HEK293 (cell line): Measurements from ENCODE around the gene RPP30.

Experiments used
- CTCF ChIA-PET: fragments of 350-600 bp; formaldehyde crosslinking; extraction: SDS; loops from one replicate; lab custom pipeline; 2021; ENCODE audit warnings: antibody characterized with exemption; lab: Yijun Ruan, JAX
- POLR2A ChIA-PET: fragments of 300-600 bp; formaldehyde crosslinking; extraction: SDS; loops from one replicate; lab custom pipeline; 2020; ENCODE audit warnings: antibody characterized with exemption, inconsistent platforms; lab: Yijun Ruan, JAX
- H3K27ac ChIP-seq: fragments of 200-500 bp; sonication (Bioruptor generic); 2 replicates; pipeline ENCODE4 v1.5.1; 2014; ENCODE audit warnings: low read depth, low read length, control low read depth, inconsistent platforms; ENCODE audit errors: extremely low read depth
- H3K36me3 ChIP-seq, 2 experiments: fragments of 200-500 bp in 1 of 2; sonication (Bioruptor generic) in 1 of 2; 1 replicate in 1 of 2; 2 replicates in 1 of 2; pipeline ENCODE4 v1.5.1; 2014 to 2017; ENCODE audit warnings: inconsistent platforms in 2 of 2, low read length in 2 of 2; ENCODE audit not compliant: control insufficient read depth in 2 of 2, insufficient read depth in 1 of 2
- H3K4me1 ChIP-seq: fragments of 200-500 bp; sonication (Bioruptor generic); 2 replicates; pipeline ENCODE4 v1.5.1; 2014; ENCODE audit warnings: mild to moderate bottlenecking, low read length, inconsistent platforms; ENCODE audit not compliant: control insufficient read depth, insufficient read depth
- H3K4me3 ChIP-seq: 2 replicates; pipeline ENCODE4 v1.5.1; 2011; ENCODE audit warnings: low read depth, mild to moderate bottlenecking, control low read depth, low read length, moderate library complexity
- H3K9me3 ChIP-seq: fragments of 200-500 bp; sonication (Bioruptor generic); 2 replicates; pipeline ENCODE4 v1.5.1; 2014; ENCODE audit warnings: low read depth, low read length, inconsistent platforms; ENCODE audit not compliant: control insufficient read depth, insufficient read depth
- FEZF1 ChIP-seq: fragments of 450-650 bp; formaldehyde crosslinking; IDR thresholded peaks from 2 replicates; pipeline ENCODE4 v1.5.1; 2016; ENCODE audit warnings: missing biosample characterization, missing genetic modification characterization
- GLI4 ChIP-seq: fragments of 450-650 bp; formaldehyde crosslinking; IDR thresholded peaks from 2 replicates; pipeline ENCODE4 v1.5.1; 2016; ENCODE audit warnings: missing biosample characterization, missing genetic modification characterization
- GLIS2 ChIP-seq: fragments of 450-650 bp; formaldehyde crosslinking; IDR thresholded peaks from 2 replicates; pipeline ENCODE4 v1.5.1; 2016; ENCODE audit warnings: missing biosample characterization, missing genetic modification characterization
- MEIS1 ChIP-seq: sonication (generic); formaldehyde crosslinking; IDR thresholded peaks from 2 replicates; pipeline ENCODE4 v1.8.1; 2022; ENCODE audit warnings: missing genetic modification reagents, mild to moderate bottlenecking, borderline replicate concordance
- SCRT2 ChIP-seq: fragments of 450-650 bp; formaldehyde crosslinking; IDR thresholded peaks from 2 replicates; pipeline ENCODE4 v1.5.1; 2016; ENCODE audit warnings: missing biosample characterization, missing genetic modification characterization
- ZNF140 ChIP-seq: fragments of 450-650 bp; formaldehyde crosslinking; IDR thresholded peaks from 2 replicates; pipeline ENCODE4 v1.5.1; 2016; ENCODE audit warnings: missing biosample characterization, missing genetic modification characterization
- ZNF169 ChIP-seq: fragments of 450-650 bp; formaldehyde crosslinking; IDR thresholded peaks from 2 replicates; pipeline ENCODE4 v1.5.1; 2016; ENCODE audit warnings: missing biosample characterization, missing genetic modification characterization
- ZNF2 ChIP-seq: fragments of 450-650 bp; formaldehyde crosslinking; IDR thresholded peaks from 2 replicates; pipeline ENCODE4 v1.5.1; 2016; ENCODE audit warnings: missing biosample characterization, missing genetic modification characterization
- ZNF221 ChIP-seq: fragments of 450-650 bp; formaldehyde crosslinking; IDR thresholded peaks from 2 replicates; pipeline ENCODE4 v1.5.1; 2017; ENCODE audit warnings: missing biosample characterization, missing genetic modification characterization, borderline replicate concordance
- ZNF292 ChIP-seq: fragments of 450-650 bp; formaldehyde crosslinking; IDR thresholded peaks from 2 replicates; pipeline ENCODE4 v1.5.1; 2016; ENCODE audit warnings: low read depth, missing biosample characterization, missing genetic modification characterization, borderline replicate concordance
- ZNF341 ChIP-seq: fragments of 450-650 bp; formaldehyde crosslinking; IDR thresholded peaks from 2 replicates; pipeline ENCODE4; 2016; ENCODE audit warnings: low read depth, missing biosample characterization, missing genetic modification characterization
- ZNF501 ChIP-seq: fragments of 450-650 bp; formaldehyde crosslinking; IDR thresholded peaks from 2 replicates; pipeline ENCODE4 v1.5.1; 2016; ENCODE audit warnings: missing biosample characterization, missing genetic modification characterization
- ZNF514 ChIP-seq: fragments of 450-650 bp; formaldehyde crosslinking; IDR thresholded peaks from 2 replicates; pipeline ENCODE4 v1.5.1; 2016; ENCODE audit warnings: missing biosample characterization, missing genetic modification characterization
- ZNF654 ChIP-seq: fragments of 450-650 bp; formaldehyde crosslinking; IDR thresholded peaks from 2 replicates; pipeline ENCODE4 v1.5.1; 2016; ENCODE audit warnings: low read depth, missing biosample characterization, missing genetic modification characterization
- ZNF777 ChIP-seq: fragments of 450-650 bp; formaldehyde crosslinking; IDR thresholded peaks from 2 replicates; pipeline ENCODE4 v1.5.1; 2017; ENCODE audit warnings: missing biosample characterization, missing genetic modification characterization, borderline replicate concordance
- ZSCAN30 ChIP-seq: fragments of 450-650 bp; IDR thresholded peaks from 2 replicates; pipeline ENCODE4 v1.5.1; 2018; ENCODE audit warnings: missing biosample characterization, mild to moderate bottlenecking, missing genetic modification characterization, moderate library complexity
- TF ChIP-seq, protein P1 (sequence below): fragments of 450-650 bp; formaldehyde crosslinking; IDR thresholded peaks from 2 replicates; pipeline ENCODE4 v1.5.1; 2016; ENCODE audit warnings: missing biosample characterization, missing genetic modification characterization, low read depth
- TF ChIP-seq, protein P2 (sequence below): fragments of 450-650 bp; formaldehyde crosslinking; IDR thresholded peaks from 2 replicates; pipeline ENCODE4 v1.5.1; 2016; ENCODE audit warnings: missing biosample characterization, missing genetic modification characterization
- TF ChIP-seq, protein P3 (sequence below): fragments of 450-650 bp; formaldehyde crosslinking; IDR thresholded peaks from 2 replicates; pipeline ENCODE4 v1.5.0; 2017; ENCODE audit warnings: missing biosample characterization, missing genetic modification characterization, borderline replicate concordance

The RPP30 gene

DNA sequence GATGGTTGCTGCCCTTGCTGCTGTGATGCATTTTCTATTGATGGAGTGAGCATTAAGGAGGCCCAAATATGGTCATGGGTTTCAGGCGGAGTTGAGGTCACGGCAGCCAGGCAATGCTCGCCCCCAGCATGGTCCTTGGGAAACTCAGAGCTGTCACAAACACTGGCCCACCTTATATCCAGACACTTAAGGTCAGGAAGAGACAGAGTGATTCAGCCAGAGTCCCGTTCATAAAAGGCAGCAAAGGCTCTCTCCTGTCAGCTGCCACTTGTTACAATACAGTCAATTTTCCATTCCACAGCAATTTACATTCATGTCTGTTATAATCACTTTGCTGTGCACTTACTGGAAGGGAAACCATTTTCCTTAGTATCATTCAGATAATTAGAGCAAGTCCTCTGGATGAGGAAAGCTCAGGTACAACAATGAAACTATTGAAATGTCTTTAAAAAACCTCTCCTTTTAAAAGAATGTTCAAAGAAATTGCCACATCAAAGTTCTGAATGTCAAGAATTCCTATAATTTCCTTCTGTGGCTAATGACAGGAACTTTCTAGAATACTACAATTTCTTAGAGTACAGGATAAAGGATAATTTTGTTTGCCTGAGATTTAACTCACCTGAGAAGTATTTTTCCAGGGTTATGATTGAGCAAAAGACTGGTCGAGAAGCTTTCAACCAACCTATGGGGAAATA lies 64.0 kb downstream of the RPP30 start (continued):
- TF ChIP-seq, protein P1, sequence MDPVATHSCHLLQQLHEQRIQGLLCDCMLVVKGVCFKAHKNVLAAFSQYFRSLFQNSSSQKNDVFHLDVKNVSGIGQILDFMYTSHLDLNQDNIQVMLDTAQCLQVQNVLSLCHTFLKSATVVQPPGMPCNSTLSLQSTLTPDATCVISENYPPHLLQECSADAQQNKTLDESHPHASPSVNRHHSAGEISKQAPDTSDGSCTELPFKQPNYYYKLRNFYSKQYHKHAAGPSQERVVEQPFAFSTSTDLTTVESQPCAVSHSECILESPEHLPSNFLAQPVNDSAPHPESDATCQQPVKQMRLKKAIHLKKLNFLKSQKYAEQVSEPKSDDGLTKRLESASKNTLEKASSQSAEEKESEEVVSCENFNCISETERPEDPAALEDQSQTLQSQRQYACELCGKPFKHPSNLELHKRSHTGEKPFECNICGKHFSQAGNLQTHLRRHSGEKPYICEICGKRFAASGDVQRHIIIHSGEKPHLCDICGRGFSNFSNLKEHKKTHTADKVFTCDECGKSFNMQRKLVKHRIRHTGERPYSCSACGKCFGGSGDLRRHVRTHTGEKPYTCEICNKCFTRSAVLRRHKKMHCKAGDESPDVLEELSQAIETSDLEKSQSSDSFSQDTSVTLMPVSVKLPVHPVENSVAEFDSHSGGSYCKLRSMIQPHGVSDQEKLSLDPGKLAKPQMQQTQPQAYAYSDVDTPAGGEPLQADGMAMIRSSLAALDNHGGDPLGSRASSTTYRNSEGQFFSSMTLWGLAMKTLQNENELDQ, result no peak
- TF ChIP-seq ZNF654 (tag by site-specific recombination) (no peak), MEIS1 (CRISPR knock-in tag) (no peak)
- TF ChIP-seq, all 188 proteins: peak for 0

DNA sequence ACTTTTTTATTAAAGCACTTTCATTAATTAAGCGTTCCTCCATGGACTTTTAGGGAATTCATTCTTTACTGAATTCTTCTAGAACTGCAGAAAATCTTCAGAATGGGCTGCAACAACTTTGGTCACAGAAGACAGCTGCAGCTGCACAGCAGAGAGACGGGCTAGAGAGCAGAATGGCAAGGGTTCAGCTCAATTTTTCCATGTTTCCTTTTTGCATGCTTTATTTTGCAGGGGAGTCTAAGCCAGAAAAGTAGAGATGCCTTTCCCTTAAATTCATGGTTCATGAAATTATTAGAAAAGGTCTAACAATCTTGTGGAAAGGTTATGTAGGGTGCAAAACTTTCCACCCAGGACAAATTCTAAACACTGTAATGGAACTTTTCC lies 64.5 kb downstream of the RPP30 start:
- Histone ChIP-seq H3K4me3 (no peak overlapping the region), H3K27ac (no peak overlapping the region), H3K9me3 (no peaks in the 10 kb centered on the region), H3K4me1 (no peaks in the 10 kb centered on the region), H3K36me3 (no peaks in the 10 kb centered on the region)
- ChIA-PET CTCF (interaction anchor here (1.1 kb wide), 1 partner anchor 103 kb away, joined by 3 read pairs; no protein-coding TSS in a partner anchor), POLR2A (interaction anchor here (1.5 kb wide), 1 partner anchor 15 kb away, joined by 4 read pairs; the partner anchor contains the start of gene ANKRD1)
- TF ChIP-seq ZSCAN30 (tag by site-specific recombination), result no peak
- no peak for TF ChIP-seq ZNF501 (tag by site-specific recombination)
- TF ChIP-seq ZNF341, result no peak
- TF ChIP-seq GLI4 (tag by site-specific recombination), result no peak
- TF ChIP-seq SCRT2 (tag by site-specific recombination), result no peak
- TF ChIP-seq, protein P2, sequence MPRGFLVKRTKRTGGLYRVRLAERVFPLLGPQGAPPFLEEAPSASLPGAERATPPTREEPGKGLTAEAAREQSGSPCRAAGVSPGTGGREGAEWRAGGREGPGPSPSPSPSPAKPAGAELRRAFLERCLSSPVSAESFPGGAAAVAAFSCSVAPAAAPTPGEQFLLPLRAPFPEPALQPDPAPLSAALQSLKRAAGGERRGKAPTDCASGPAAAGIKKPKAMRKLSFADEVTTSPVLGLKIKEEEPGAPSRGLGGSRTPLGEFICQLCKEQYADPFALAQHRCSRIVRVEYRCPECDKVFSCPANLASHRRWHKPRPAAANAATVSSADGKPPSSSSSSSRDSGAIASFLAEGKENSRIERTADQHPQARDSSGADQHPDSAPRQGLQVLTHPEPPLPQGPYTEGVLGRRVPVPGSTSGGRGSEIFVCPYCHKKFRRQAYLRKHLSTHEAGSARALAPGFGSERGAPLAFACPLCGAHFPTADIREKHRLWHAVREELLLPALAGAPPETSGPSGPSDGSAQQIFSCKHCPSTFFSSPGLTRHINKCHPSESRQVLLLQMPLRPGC (tag by site-specific recombination), result no peak
- no peak for TF ChIP-seq FEZF1 (tag by site-specific recombination)
- no peak for TF ChIP-seq ZNF2 (tag by site-specific recombination)
- no peak for TF ChIP-seq ZNF292 (tag by site-specific recombination)
- no peak for TF ChIP-seq ZNF514
- no peak for TF ChIP-seq ZNF140
- TF ChIP-seq, protein P3, sequence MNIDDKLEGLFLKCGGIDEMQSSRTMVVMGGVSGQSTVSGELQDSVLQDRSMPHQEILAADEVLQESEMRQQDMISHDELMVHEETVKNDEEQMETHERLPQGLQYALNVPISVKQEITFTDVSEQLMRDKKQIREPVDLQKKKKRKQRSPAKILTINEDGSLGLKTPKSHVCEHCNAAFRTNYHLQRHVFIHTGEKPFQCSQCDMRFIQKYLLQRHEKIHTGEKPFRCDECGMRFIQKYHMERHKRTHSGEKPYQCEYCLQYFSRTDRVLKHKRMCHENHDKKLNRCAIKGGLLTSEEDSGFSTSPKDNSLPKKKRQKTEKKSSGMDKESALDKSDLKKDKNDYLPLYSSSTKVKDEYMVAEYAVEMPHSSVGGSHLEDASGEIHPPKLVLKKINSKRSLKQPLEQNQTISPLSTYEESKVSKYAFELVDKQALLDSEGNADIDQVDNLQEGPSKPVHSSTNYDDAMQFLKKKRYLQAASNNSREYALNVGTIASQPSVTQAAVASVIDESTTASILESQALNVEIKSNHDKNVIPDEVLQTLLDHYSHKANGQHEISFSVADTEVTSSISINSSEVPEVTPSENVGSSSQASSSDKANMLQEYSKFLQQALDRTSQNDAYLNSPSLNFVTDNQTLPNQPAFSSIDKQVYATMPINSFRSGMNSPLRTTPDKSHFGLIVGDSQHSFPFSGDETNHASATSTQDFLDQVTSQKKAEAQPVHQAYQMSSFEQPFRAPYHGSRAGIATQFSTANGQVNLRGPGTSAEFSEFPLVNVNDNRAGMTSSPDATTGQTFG (tag by site-specific recombination), result no peak
- TF ChIP-seq ZNF169, result no peak
- no peak for TF ChIP-seq ZNF777 (tag by site-specific recombination)
- TF ChIP-seq GLIS2 (tag by site-specific recombination), result no peak
- no peak for TF ChIP-seq ZNF221 (tag by site-specific recombination)
